ENCODE results near the gene TSEN54. TPM values are rescaled to one million over a fixed set of nuclear protein-coding genes. Genes with fewer than 3 reads are reported as not detected.

The TSEN54 gene
- total and polyA plus RNA-seq, 2 donors, result 36.3 to 91.0 TPM

DNA sequence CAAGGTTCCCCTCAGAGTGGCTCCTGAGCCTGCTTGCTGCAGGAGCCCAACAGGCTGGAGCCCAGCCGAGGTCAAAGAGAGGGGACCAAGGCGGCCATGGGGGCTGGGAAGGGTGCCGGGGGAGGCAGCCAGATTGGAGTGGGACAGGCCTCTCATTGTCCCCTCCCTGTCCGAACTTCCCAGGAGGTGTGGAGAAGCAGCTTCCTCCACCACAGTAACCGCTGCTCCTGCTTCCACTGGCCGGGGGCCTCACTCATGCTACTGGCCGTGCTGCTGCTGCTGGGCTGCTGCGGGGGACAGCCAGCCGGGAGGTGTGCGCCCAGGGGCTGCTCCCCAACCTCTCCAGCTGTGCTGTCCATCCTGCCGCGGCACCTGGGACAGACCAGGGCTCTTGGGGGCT lies 30.6 kb upstream of the TSEN54 start:
- DNase-seq (ENCODE audit: low read depth in 6 of 9, low spot score in 9 of 9), result no peak
- Histone ChIP-seq H3K4me1 (ENCODE audit: control insufficient read depth in 2 of 2, insufficient read depth in 2 of 2, low read length in 2 of 2) (peaks cover 14 to 25% of the 10 kb centered on the region in 2 donors), H3K27me3 (ENCODE audit: control insufficient read depth in 2 of 2, insufficient read depth in 1 of 2, low read length in 1 of 2) (no peaks in the 10 kb centered on the region), H3K9me3 (ENCODE audit: control insufficient read depth in 2 of 2, insufficient read depth in 1 of 2, low read length in 1 of 2) (peaks cover 0 to 3% of the 10 kb centered on the region in 2 donors), H3K36me3 (ENCODE audit: control insufficient read depth in 2 of 2, insufficient read depth in 2 of 2, low read length in 1 of 2) (peaks cover 11 to 31% of the 10 kb centered on the region in 2 donors), H3K4me3 (ENCODE audit: low read length in 2 of 2) (no peak overlapping the region), H3K27ac (ENCODE audit: low read depth in 1 of 2, low read length in 1 of 2) (no peak overlapping the region)
- WGBS, result 97% methylated on average over 12 of the region's 12 CpGs

DNA sequence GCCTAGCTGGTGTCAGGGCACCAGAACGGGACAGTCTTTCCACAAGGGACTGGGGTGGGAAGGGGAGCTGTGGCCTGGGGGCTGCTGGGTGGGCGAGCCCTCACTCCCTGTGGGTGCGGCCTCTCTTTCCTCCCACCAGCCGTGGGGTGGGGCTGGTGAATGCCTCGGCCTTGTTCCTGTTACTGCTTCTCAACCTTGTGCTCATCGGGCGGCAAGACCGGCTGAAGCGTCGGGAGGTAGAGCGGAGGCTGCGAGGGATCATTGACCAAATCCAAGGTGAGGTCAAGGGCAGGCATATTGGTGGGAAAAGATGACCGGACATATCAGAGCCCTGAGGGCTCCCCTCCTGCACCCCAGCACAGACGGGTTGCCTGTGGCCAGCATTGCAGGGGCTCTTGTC lies 30.2 kb upstream of the TSEN54 start:
- peaks cover 0 to 3% of the 10 kb centered on the region in 2 donors for H3K9me3 ChIP-seq (ENCODE audit: control insufficient read depth in 2 of 2, insufficient read depth in 1 of 2, low read length in 1 of 2)
- H3K4me1 ChIP-seq (ENCODE audit: control insufficient read depth in 2 of 2, insufficient read depth in 2 of 2, low read length in 2 of 2), result peaks cover 14 to 25% of the 10 kb centered on the region in 2 donors
- H3K27ac ChIP-seq (ENCODE audit: low read depth in 1 of 2, low read length in 1 of 2), result no peak overlapping the region
- peaks cover 16 to 36% of the 10 kb centered on the region in 2 donors for H3K36me3 ChIP-seq (ENCODE audit: control insufficient read depth in 2 of 2, insufficient read depth in 2 of 2, low read length in 1 of 2)
- H3K27me3 ChIP-seq (ENCODE audit: control insufficient read depth in 2 of 2, insufficient read depth in 1 of 2, low read length in 1 of 2), result no peaks in the 10 kb centered on the region
- H3K4me3 ChIP-seq (ENCODE audit: low read length in 2 of 2), result no peak overlapping the region
- DNase-seq (ENCODE audit: low read depth in 6 of 9, low spot score in 9 of 9), result no peak
- WGBS, result 96% methylated on average over 14 of the region's 14 CpGs

DNA sequence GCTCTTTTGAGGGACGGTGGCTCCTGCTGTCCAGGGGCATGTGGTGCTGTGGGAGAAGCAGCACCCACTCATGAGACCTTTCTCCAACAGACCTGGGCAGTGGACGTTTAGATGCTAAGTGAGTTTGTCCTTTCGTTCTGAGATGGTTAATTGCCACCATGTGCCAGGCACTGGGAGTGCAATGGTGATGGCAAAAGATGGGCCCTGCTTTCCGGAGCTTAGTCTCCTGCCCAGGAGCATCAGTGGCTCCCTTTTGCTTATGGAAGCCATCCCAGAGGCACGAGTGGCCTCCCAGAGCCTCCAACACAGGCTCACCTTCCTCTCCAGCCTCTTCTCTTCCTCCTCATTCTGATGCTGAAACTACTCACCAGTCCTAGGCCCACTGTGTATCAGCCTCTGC lies 29.4 kb upstream of the TSEN54 start:
- Histone ChIP-seq H3K27me3 (ENCODE audit: control insufficient read depth in 2 of 2, insufficient read depth in 1 of 2, low read length in 1 of 2) (no peaks in the 10 kb centered on the region), H3K9me3 (ENCODE audit: control insufficient read depth in 2 of 2, insufficient read depth in 1 of 2, low read length in 1 of 2) (peaks cover 0 to 3% of the 10 kb centered on the region in 2 donors), H3K36me3 (ENCODE audit: control insufficient read depth in 2 of 2, insufficient read depth in 2 of 2, low read length in 1 of 2) (peaks cover 24 to 44% of the 10 kb centered on the region in 2 donors), H3K27ac (ENCODE audit: low read depth in 1 of 2, low read length in 1 of 2) (peak overlapping the region; percentile 78 to 84), H3K4me1 (ENCODE audit: control insufficient read depth in 2 of 2, insufficient read depth in 2 of 2, low read length in 2 of 2) (peaks cover 14 to 22% of the 10 kb centered on the region in 2 donors), H3K4me3 (ENCODE audit: low read length in 2 of 2) (no peak overlapping the region)
- DNase-seq (ENCODE audit: low read depth in 6 of 9, low spot score in 9 of 9), result no peak
- 96% methylated on average over 5 of the region's 5 CpGs for WGBS

DNA sequence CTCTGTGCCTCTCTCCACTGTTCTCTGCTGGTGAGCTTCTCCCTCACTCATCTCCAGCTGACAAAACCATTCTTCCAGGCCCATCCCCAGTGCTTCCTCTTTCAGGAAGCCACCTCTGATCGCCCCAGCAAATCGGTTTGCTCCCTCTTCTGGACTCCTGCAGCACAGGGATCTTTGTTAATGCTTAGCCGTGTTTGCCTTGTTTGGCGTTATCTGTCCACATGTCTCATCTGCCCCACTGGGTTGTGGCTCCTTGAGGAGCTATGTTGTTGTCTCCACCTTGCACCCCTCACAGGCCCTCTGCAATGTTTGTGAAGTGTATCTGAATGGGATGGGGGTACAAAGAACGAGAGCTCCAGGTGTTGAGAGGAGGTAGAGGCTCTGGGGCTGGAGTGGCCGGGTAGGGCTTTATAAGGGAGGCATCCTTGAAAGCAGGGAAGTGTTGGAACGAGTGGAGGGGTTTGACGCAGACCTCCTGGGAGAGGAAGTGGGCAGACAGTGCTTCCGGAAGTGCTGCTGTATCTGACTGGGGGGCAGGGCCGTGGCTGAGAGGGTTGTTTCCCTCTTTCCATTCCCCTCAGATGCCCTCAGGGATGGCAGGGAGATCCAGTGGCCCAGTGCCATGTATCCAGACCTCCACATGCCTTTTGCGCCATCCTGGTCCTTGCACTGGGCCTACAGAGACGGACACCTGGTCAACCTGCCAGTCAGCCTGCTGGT lies 28.8 kb upstream of the TSEN54 start:
- Histone ChIP-seq H3K36me3 (ENCODE audit: control insufficient read depth in 2 of 2, insufficient read depth in 2 of 2, low read length in 1 of 2) (peaks cover 29 to 49% of the 10 kb centered on the region in 2 donors), H3K4me3 (ENCODE audit: low read length in 2 of 2) (no peak overlapping the region), H3K27me3 (ENCODE audit: control insufficient read depth in 2 of 2, insufficient read depth in 1 of 2, low read length in 1 of 2) (no peaks in the 10 kb centered on the region), H3K4me1 (ENCODE audit: control insufficient read depth in 2 of 2, insufficient read depth in 2 of 2, low read length in 2 of 2) (peaks cover 14 to 22% of the 10 kb centered on the region in 2 donors), H3K9me3 (ENCODE audit: control insufficient read depth in 2 of 2, insufficient read depth in 1 of 2, low read length in 1 of 2) (peaks cover 0 to 3% of the 10 kb centered on the region in 2 donors), H3K27ac (ENCODE audit: low read depth in 1 of 2, low read length in 1 of 2) (peak overlapping the region; percentile 78 to 84)
- DNase-seq (ENCODE audit: low read depth in 6 of 9, low spot score in 9 of 9), result peak in 8 of 9 donors; percentile 14 to 79 (median 40)
- 22% methylated on average over 12 of the region's 12 CpGs for WGBS

DNA sequence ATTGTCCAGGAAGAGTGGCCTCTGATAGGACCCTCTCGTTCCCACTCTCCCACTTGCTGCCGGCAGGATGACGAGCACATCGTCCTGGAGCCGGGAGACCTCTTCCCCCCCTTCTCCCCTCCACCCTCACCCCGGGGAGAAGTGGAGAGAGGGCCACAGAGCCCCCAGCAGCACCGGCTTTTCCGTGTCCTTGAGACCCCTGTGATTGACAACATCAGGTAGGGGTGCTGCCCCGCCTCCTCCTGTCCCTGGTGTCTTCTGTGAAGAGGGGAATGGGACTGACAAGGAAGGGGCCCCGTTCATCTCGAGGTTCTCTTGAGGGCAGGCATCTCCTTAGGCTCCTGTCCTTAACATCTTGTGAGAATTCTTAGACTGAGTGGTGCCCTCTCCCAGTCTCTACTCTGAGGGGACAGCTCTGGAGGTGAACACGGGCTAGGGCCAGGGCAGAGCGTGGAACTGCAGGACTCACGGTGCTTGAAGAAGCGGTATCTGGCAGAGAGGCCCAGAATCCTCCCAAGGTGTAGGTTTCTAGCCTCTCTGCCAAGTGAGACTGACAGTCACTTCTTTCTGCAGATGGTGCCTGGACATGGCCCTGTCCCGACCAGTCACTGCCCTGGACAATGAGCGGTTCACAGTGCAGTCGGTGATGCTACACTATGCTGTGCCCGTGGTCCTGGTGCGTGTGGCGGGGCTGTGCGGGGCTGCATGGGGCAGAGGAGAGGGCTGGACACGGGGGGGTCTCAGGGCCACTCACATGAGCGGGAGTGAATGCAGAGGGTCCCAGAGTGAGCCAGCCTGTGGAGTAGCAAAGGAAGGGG lies 27.4 kb upstream of the TSEN54 start:
- peaks cover 43 to 63% of the 10 kb centered on the region in 2 donors for H3K36me3 ChIP-seq (ENCODE audit: control insufficient read depth in 2 of 2, insufficient read depth in 2 of 2, low read length in 1 of 2)
- 98% methylated on average over 24 of the region's 24 CpGs for WGBS
- no peak overlapping the region for H3K27ac ChIP-seq (ENCODE audit: low read depth in 1 of 2, low read length in 1 of 2)
- no peaks in the 10 kb centered on the region for H3K27me3 ChIP-seq (ENCODE audit: control insufficient read depth in 2 of 2, insufficient read depth in 1 of 2, low read length in 1 of 2)
- no peak for DNase-seq (ENCODE audit: low read depth in 6 of 9, low spot score in 9 of 9)
- no peak overlapping the region for H3K4me3 ChIP-seq (ENCODE audit: low read length in 2 of 2)
- peaks cover 14 to 22% of the 10 kb centered on the region in 2 donors for H3K4me1 ChIP-seq (ENCODE audit: control insufficient read depth in 2 of 2, insufficient read depth in 2 of 2, low read length in 2 of 2)
- H3K9me3 ChIP-seq (ENCODE audit: control insufficient read depth in 2 of 2, insufficient read depth in 1 of 2, low read length in 1 of 2), result peaks cover 0 to 3% of the 10 kb centered on the region in 2 donors

DNA sequence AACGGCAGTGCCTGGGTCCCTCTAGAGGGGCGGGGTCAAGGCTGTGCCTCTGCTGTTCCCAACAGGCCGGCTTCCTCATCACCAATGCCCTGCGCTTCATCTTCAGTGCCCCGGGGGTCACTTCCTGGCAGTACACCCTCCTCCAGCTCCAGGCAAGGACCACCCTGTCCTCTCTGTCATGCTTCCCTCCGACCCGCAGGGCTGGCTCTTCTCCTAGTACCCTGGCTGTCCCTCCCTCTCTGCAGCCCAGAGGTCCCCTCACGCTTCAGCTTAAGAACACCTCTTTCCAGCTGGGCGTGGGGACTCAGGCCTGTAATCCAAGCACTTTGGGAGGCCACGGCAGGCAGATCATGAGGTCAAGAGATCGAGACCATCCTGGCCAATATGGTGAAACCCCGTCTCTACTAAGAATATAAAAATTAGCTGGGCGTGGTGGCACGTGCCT lies 26.8 kb upstream of the TSEN54 start:
- H3K9me3 ChIP-seq (ENCODE audit: control insufficient read depth in 2 of 2, insufficient read depth in 1 of 2, low read length in 1 of 2), result peaks cover 0 to 3% of the 10 kb centered on the region in 2 donors
- peaks cover 50 to 70% of the 10 kb centered on the region in 2 donors for H3K36me3 ChIP-seq (ENCODE audit: control insufficient read depth in 2 of 2, insufficient read depth in 2 of 2, low read length in 1 of 2)
- peaks cover 14 to 22% of the 10 kb centered on the region in 2 donors for H3K4me1 ChIP-seq (ENCODE audit: control insufficient read depth in 2 of 2, insufficient read depth in 2 of 2, low read length in 2 of 2)
- H3K27ac ChIP-seq (ENCODE audit: low read depth in 1 of 2, low read length in 1 of 2), result no peak overlapping the region
- no peak for DNase-seq (ENCODE audit: low read depth in 6 of 9, low spot score in 9 of 9)
- WGBS, result 88% methylated on average over 14 of the region's 14 CpGs
- no peaks in the 10 kb centered on the region for H3K27me3 ChIP-seq (ENCODE audit: control insufficient read depth in 2 of 2, insufficient read depth in 1 of 2, low read length in 1 of 2)
- H3K4me3 ChIP-seq (ENCODE audit: low read length in 2 of 2), result no peak overlapping the region

DNA sequence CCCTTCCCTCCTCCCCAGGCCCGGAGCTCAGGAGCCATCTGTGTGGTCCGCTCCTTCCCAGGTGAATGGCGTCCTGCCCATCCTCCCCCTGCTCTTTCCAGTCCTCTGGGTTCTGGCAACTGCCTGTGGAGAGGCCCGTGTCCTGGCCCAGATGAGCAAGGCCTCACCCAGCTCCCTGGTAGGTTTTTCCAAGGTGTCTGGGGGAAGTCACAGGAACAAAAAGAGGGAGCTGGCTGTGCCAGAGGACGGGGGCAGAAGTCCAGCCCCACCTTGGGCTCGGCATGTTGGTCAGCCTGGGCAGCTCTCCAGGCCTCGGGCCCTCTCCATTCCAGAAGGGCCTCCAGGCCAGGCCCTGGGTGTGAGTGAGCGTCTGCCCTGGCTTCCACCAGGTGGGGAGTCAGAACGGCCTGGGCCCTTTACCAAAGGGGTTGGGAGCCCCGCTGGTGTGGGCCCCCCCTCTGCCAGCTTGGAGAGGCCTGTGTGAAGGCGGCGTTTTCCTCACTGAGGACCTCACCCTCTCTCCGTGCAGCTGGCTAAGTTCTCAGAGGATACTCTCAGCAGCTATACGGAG lies 26.1 kb upstream of the TSEN54 start:
- Histone ChIP-seq H3K27me3 (ENCODE audit: control insufficient read depth in 2 of 2, insufficient read depth in 1 of 2, low read length in 1 of 2) (no peaks in the 10 kb centered on the region), H3K4me1 (ENCODE audit: control insufficient read depth in 2 of 2, insufficient read depth in 2 of 2, low read length in 2 of 2) (peaks cover 14 to 22% of the 10 kb centered on the region in 2 donors), H3K36me3 (ENCODE audit: control insufficient read depth in 2 of 2, insufficient read depth in 2 of 2, low read length in 1 of 2) (peaks cover 57 to 76% of the 10 kb centered on the region in 2 donors), H3K27ac (ENCODE audit: low read depth in 1 of 2, low read length in 1 of 2) (no peak overlapping the region), H3K9me3 (ENCODE audit: control insufficient read depth in 2 of 2, insufficient read depth in 1 of 2, low read length in 1 of 2) (peaks cover 0 to 3% of the 10 kb centered on the region in 2 donors), H3K4me3 (ENCODE audit: low read length in 2 of 2) (no peak overlapping the region)
- 97% methylated on average over 14 of the region's 14 CpGs for WGBS
- no peak for DNase-seq (ENCODE audit: low read depth in 6 of 9, low spot score in 9 of 9)

DNA sequence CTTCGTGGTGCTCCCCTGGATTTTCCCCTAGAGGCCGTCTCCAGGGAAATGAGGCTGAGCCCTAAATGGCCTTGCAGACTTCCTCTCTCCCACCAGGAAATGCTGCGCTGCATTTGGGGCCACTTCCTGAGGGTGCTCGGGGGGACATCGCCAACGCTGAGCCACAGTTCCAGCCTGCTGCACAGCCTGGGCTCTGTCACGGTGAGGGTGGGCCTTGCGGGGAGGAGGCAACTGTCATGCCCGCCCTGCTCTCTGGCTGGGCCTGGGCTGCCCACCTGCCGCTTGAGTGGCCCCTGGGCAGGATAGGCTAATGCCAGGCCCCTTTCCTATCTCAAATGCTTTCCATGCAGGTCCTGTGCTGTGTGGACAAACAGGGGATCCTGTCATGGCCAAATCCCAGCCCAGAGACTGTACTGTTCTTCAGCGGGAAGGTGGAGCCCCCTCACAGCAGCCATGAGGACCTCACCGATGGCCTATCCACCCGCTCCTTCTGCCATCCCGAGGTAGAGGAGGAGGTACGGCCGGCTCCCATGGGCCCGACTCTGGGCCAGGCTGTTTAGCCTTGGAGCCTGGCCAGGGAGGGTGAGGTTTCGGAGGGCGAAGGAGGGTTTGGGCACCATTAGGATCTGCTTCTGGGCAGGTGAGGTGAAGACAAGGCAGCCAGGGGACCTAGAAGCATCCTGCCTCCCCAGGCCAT lies 25.2 kb upstream of the TSEN54 start:
- no peaks in the 10 kb centered on the region for H3K27me3 ChIP-seq (ENCODE audit: control insufficient read depth in 2 of 2, insufficient read depth in 1 of 2, low read length in 1 of 2)
- peaks cover 65 to 76% of the 10 kb centered on the region in 2 donors for H3K36me3 ChIP-seq (ENCODE audit: control insufficient read depth in 2 of 2, insufficient read depth in 2 of 2, low read length in 1 of 2)
- peaks cover 14 to 22% of the 10 kb centered on the region in 2 donors for H3K4me1 ChIP-seq (ENCODE audit: control insufficient read depth in 2 of 2, insufficient read depth in 2 of 2, low read length in 2 of 2)
- H3K4me3 ChIP-seq (ENCODE audit: low read length in 2 of 2), result no peak overlapping the region
- H3K9me3 ChIP-seq (ENCODE audit: control insufficient read depth in 2 of 2, insufficient read depth in 1 of 2, low read length in 1 of 2), result no peaks in the 10 kb centered on the region
- WGBS, result 94% methylated on average over 19 of the region's 19 CpGs
- no peak for DNase-seq (ENCODE audit: low read depth in 6 of 9, low spot score in 9 of 9)
- H3K27ac ChIP-seq (ENCODE audit: low read depth in 1 of 2, low read length in 1 of 2), result no peak overlapping the region

Measured in thymus (tissue), 11 donors.